HUES6 (cell line): ENCODE measurements around the gene BCL2L1.
"Not testable (repeated sequence)": the region's sequence is repeated elsewhere in the genome, so short reads cannot be mapped to it uniquely, and the experiment has no call there.

Experiments
- H3K27ac ChIP-seq: 2 replicates; pipeline ENCODE4 v1.7.0; 2013; ENCODE audit warnings: low read depth, mild to moderate bottlenecking, low read length, inconsistent platforms
- H3K27me3 ChIP-seq: 2 replicates; pipeline ENCODE4 v1.6.1; 2013; ENCODE audit warnings: low read length; ENCODE audit not compliant: control insufficient read depth, insufficient read depth
- H3K36me3 ChIP-seq: 2 replicates; pipeline ENCODE4 v1.6.1; 2013; ENCODE audit warnings: low read length; ENCODE audit not compliant: control insufficient read depth, insufficient read depth
- H3K4me1 ChIP-seq: 2 replicates; pipeline ENCODE4 v1.6.1; 2013; ENCODE audit warnings: low read length; ENCODE audit not compliant: control insufficient read depth, insufficient read depth
- H3K4me3 ChIP-seq: 2 replicates; pipeline ENCODE4 v1.5.1; 2013; ENCODE audit warnings: low read depth, low read length
- H3K9ac ChIP-seq: one replicate; pipeline ENCODE4 v1.6.1; 2013; ENCODE audit warnings: mild to moderate bottlenecking, low read length
- H3K9me3 ChIP-seq: 2 replicates; pipeline ENCODE4 v1.6.1; 2013; ENCODE audit warnings: low read depth, low read length; ENCODE audit not compliant: control insufficient read depth, insufficient read depth

The BCL2L1 gene

GRCh38 chr20:31751126-31751525 lies 28.5 kb upstream of the BCL2L1 start:
- Histone ChIP-seq H3K27ac (no peak overlapping the region), H3K4me1 (no peaks in the 10 kb centered on the region), H3K9me3 (no peaks in the 10 kb centered on the region), H3K27me3 (no peaks in the 10 kb centered on the region), H3K4me3 (no peak overlapping the region), H3K9ac (no peak overlapping the region), H3K36me3 (peaks cover 40% of the 10 kb centered on the region)

GRCh38 chr20:31749223-31749622 lies 26.6 kb upstream of the BCL2L1 start:
- Histone ChIP-seq H3K4me3 (no peak overlapping the region), H3K36me3 (peaks cover 59% of the 10 kb centered on the region), H3K27ac (no peak overlapping the region), H3K9me3 (no peaks in the 10 kb centered on the region), H3K4me1 (no peaks in the 10 kb centered on the region), H3K9ac (no peak overlapping the region), H3K27me3 (no peaks in the 10 kb centered on the region)

GRCh38 chr20:31747640-31748039 lies 25.0 kb upstream of the BCL2L1 start:
- H3K9ac ChIP-seq = no peak overlapping the region
- H3K27me3 ChIP-seq = no peaks in the 10 kb centered on the region
- no peaks in the 10 kb centered on the region for H3K9me3 ChIP-seq
- H3K36me3 ChIP-seq = peaks cover 64% of the 10 kb centered on the region
- no peaks in the 10 kb centered on the region for H3K4me1 ChIP-seq
- no peak overlapping the region for H3K4me3 ChIP-seq
- H3K27ac ChIP-seq = no peak overlapping the region

- not testable (repeated sequence) for H3K4me1 ChIP-seq, H3K27ac ChIP-seq, H3K4me3 ChIP-seq, H3K27me3 ChIP-seq, H3K9me3 ChIP-seq, H3K9ac ChIP-seq
- H3K36me3 ChIP-seq = peaks cover 66% of the 10 kb centered on the region
These were observed 24.4 kb upstream of the BCL2L1 start for GRCh38 chr20:31747028-31747427.

- no peak overlapping the region for H3K4me3 ChIP-seq
- no peak overlapping the region for H3K9ac ChIP-seq
- peaks cover 62% of the 10 kb centered on the region for H3K36me3 ChIP-seq
- no peaks in the 10 kb centered on the region for H3K4me1 ChIP-seq
- H3K27me3 ChIP-seq = no peaks in the 10 kb centered on the region
- no peaks in the 10 kb centered on the region for H3K9me3 ChIP-seq
- H3K27ac ChIP-seq = no peak overlapping the region
These were observed 23.6 kb upstream of the BCL2L1 start for GRCh38 chr20:31746068-31746878.

- peaks cover 11% of the 10 kb centered on the region for H3K4me1 ChIP-seq
These were observed 18.1 kb upstream of the BCL2L1 start for GRCh38 chr20:31740656-31741323.

GRCh38 chr20:31740208-31740607 lies 17.5 kb upstream of the BCL2L1 start:
- Histone ChIP-seq H3K9me3 (no peaks in the 10 kb centered on the region), H3K27ac (no peak overlapping the region), H3K4me3 (peak overlapping the region; percentile 91), H3K9ac (peak overlapping the region; percentile 88), H3K27me3 (no peaks in the 10 kb centered on the region), H3K36me3 (peaks cover 27% of the 10 kb centered on the region), H3K4me1 (peaks cover 11% of the 10 kb centered on the region)

More at GRCh38 chr20:31740656-31741323, 18.1 kb upstream of the BCL2L1 start:
- H3K9me3 ChIP-seq = no peaks in the 10 kb centered on the region
- H3K36me3 ChIP-seq = peaks cover 33% of the 10 kb centered on the region
- peak overlapping the region; percentile 91 for H3K4me3 ChIP-seq
- peak overlapping the region; percentile 14; the same call in 1 of the 2 replicates for H3K27ac ChIP-seq
- H3K27me3 ChIP-seq = no peaks in the 10 kb centered on the region
- peak overlapping the region; percentile 35 for H3K9ac ChIP-seq

- Histone ChIP-seq H3K9me3 (no peaks in the 10 kb centered on the region), H3K27ac (peak overlapping the region; percentile 35; the same call in 1 of the 2 replicates), H3K36me3 (peaks cover 20% of the 10 kb centered on the region), H3K27me3 (no peaks in the 10 kb centered on the region), H3K9ac (peak overlapping the region; percentile 88), H3K4me3 (peak overlapping the region; percentile 91), H3K4me1 (peaks cover 11% of the 10 kb centered on the region)
These were observed 16.9 kb upstream of the BCL2L1 start for GRCh38 chr20:31739550-31739977.

- Histone ChIP-seq H3K9me3 (no peaks in the 10 kb centered on the region), H3K36me3 (peaks cover 16% of the 10 kb centered on the region; the same call in 1 of the 2 replicates), H3K27me3 (no peaks in the 10 kb centered on the region), H3K9ac (peak within 1 kb of the TSS; percentile 88), H3K27ac (peak within 1 kb of the TSS; percentile 58; the same call in 1 of the 2 replicates), H3K4me1 (peaks cover 11% of the 10 kb centered on the region), H3K4me3 (peak within 1 kb of the TSS; percentile 91)
These were observed 16.3 kb upstream of the BCL2L1 start, which contains the start of gene TPX2 for GRCh38 chr20:31738729-31739549. Gene TPX2, plus strand, starts transcription at chr20:31739290. Its CDS starts 18,187 bp downstream, at chr20:31757477.

GRCh38 chr20:31731321-31731717 lies 8.7 kb upstream of the BCL2L1 start:
- H3K9me3 ChIP-seq = no peaks in the 10 kb centered on the region
- no peaks in the 10 kb centered on the region for H3K36me3 ChIP-seq
- H3K27me3 ChIP-seq = no peaks in the 10 kb centered on the region
- no peak overlapping the region for H3K4me3 ChIP-seq
- no peak overlapping the region for H3K9ac ChIP-seq
- no peak overlapping the region for H3K27ac ChIP-seq
- no peaks in the 10 kb centered on the region for H3K4me1 ChIP-seq
